HG03039 (cell line): Measurements from ENCODE around the gene TRMT10C.
"Not testable (repeated sequence)": the region's sequence is repeated elsewhere in the genome, so short reads cannot be mapped to it uniquely, and the experiment has no call there.

ENCODE experiments used
- ATAC-seq: cut with Tn5 transposase; IDR thresholded peaks from one replicate; pipeline ENCODE4 v1.9.1; 2021; ENCODE audit warnings: mild to moderate bottlenecking, moderate library complexity; ENCODE audit not compliant: unreplicated experiment

TRMT10C gene

DNA sequence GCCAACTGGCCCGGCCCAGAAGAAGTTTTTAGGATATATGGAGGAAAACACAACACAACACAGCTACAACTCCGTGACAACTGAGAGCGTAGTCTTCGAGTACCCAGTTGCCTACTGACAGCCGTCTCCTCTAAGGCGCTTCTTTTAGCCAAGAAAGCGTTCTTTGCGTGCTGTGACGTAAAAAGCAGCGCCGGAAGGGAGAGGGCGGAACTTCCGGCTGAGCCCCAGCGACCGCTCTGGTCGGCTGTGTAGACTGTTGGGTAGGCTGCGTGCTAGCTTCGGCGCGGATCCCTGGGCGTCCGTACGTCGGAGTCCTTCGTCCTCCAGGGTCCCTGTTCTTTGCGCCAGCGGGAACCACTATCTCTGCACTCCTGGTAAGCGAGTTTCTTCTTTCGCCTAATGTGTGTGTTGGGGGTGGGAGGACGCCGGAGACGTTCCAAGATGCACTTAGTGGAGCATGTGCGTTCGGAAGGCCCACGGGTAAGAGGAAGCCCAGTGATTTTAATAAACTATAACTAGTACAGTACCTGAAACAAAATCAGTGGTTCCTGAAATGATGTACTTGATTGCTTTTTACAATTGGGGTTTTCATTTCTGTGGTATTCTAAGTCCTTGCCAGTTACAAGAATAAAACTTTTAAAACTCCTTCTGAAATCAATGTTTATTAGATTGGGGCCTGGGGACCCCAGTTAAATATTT lies at the start of gene TRMT10C:
TRMT10C (plus strand) TSS at position 239 of the 699 bp plus-strand sequence. CDS start 2,914 bp downstream, outside the sequence.
- ATAC-seq = peak; percentile 99

GRCh38 chr3:101512396-101512645 lies 49.3 kb upstream of the TRMT10C start:
- peak; percentile 31 for ATAC-seq

DNA sequence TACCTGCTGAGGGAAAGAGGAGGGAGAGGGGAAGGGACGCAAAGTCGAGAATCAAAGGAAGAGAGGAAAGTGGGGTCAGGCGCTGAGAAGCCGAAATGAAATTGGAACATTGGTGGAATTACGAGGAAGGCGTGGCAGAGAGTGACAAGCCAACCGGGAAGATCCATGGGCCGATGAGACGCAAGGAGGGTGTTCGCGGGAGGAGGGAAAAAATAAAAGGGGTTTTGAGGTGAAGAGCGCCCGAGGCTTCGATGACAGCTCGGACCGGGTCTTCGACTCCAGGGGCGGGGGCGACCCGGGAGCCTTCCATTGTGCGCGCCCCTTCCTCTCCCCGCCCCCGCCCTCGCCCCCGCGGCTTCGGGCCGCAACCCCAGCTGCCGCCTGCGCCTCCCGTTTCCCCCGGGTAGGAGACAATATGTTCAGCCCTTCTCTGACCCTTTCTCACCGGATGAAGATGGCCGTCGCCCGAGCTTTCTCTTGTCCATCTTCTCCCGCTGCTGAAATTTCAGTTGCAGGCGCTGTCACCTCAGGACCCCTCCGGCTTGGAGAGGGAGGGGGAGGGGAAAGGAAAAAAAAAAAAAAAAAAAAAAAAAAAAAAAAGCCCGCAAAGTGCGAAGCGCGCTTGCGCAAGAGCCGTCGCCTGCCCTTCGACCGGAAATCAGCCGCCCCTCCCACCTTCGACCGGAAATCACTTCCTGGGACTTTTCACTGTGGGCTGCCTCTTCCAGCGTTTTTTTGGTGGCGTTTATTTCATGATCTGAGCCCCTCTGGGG lies 48.8 kb upstream of the TRMT10C start, which contains the start of gene SENP7:
SENP7 (minus strand) TSS at position 567 of the 773 bp plus-strand sequence; CDS start at position 485, 82 bp downstream.
- peak; percentile 38 for ATAC-seq

DNA sequence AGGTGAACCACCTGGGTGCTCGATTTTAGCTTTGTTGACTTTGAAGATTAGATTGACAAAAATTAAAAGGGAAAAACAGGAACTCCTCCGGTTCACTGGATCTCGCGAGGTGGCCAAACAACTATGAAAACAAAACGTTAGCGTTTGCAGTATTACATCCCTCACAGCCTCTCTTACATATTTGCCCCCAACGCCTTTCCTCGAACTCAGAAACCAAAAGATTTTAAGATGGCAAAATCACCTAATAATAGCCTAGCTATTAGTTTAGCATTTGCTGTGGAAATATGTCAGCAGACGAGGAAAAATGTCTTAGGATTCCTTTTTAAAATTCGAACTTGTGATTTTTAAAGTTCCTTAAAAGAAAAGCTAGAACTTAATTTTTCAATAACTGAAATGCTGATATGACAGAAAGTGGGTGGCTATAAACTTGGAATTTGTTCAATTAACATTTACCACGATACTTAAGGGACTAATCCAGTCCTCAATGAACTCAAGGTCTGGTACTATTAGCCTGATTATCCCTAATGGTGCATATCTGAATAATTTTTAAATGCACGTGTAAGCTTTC lies 48.2 kb upstream of the TRMT10C start:
- ATAC-seq = peak; percentile 13

GRCh38 chr3:101518421-101518871 lies 43.2 kb upstream of the TRMT10C start:
- ATAC-seq = peak; percentile 97

GRCh38 chr3:101519685-101520365 lies 41.8 kb upstream of the TRMT10C start:
- no peak for ATAC-seq

GRCh38 chr3:101521211-101521701 lies 40.4 kb upstream of the TRMT10C start:
- ATAC-seq = no peak

DNA sequence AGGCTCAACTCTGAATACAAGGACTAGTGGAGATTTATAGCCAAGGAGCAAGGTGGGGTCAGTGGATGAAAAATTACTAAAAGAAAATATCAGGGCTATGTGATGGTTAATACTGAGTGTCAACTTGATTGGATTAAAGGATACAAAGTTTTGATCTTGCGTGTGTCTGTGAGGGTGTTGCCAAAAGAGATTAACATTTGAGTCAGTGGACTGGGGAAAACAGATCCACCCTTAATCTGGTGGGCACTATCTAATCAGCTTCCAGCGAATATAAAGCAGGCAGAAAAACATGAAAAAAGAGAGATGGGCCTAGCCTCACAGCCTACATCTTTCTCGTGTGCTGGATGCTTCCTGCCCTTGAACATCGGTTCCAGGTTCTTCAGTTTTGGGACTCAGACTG lies 34.2 kb upstream of the TRMT10C start:
- ATAC-seq = no peak

GRCh38 chr3:101527906-101528305 lies 33.8 kb upstream of the TRMT10C start:
- no peak for ATAC-seq

DNA sequence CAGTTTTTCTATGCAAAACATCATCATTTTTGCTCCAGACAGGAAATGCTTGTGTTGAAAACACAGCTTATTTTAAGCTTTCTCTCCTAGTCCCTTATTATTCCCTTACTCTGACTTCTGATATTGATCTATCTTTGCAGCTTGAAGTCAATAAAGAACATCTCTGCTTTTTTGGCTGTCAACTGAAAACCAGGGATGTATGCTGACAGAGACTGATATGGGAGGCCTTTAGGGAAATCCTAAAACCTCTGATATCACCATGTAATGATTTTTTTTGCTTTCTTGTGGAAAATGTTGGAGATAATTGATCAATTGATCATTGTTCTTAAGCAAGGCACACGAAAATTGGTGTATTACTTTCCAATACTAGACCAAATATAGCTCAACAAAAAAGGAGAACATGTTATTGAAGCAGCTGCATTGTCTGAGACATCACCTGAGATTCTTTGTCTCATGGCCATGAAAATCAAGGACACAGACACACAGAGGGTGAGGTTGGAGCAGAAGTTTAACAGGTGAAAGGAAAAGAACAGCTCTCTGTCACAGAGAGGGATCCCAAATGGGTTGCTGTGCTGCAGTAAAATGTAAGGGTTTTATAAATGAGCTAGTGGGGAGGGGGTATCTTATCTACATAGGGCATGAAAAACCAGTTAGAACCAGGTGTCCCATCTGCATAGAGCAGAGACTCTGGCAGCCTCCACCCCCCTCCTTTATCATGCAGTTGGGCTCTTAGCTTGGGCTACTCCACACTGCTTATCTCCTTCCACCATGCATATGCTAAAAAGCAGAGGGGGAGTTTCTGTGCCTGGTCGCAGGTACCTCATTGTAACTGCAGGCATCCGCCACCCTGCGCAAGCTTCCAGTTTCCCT lies 31.6 kb upstream of the TRMT10C start:
- ATAC-seq = no peak

- no peak for ATAC-seq
These were observed 31.0 kb upstream of the TRMT10C start for GRCh38 chr3:101530686-101531047.

DNA sequence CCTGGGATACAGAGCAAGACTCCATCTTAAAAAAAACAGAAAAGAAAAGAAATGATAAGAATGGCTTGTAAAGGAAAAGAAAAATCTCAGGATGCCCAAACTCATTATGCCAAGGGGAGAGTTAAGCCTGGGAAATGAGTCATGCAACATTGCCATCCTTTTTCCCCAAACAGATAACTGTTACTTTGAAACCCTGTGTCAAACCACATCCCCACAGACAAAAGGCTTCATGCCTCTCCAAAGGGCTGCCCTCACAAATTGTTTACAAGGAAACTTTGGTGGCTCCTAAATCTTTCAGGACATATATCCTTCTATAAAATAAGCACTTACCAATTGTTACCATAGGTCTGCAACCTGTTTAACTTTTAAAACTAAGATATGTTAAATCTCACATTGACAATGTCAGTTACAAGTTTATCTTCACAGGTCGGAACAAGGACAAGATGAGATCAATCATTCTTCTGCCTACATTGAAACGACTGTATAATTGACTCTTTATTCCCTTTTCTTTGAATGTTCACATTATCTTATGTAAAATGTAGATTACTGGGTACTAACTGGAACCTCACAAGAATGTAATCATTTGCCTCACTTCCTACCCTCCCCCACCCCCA lies 30.1 kb upstream of the TRMT10C start:
- ATAC-seq = no peak

DNA sequence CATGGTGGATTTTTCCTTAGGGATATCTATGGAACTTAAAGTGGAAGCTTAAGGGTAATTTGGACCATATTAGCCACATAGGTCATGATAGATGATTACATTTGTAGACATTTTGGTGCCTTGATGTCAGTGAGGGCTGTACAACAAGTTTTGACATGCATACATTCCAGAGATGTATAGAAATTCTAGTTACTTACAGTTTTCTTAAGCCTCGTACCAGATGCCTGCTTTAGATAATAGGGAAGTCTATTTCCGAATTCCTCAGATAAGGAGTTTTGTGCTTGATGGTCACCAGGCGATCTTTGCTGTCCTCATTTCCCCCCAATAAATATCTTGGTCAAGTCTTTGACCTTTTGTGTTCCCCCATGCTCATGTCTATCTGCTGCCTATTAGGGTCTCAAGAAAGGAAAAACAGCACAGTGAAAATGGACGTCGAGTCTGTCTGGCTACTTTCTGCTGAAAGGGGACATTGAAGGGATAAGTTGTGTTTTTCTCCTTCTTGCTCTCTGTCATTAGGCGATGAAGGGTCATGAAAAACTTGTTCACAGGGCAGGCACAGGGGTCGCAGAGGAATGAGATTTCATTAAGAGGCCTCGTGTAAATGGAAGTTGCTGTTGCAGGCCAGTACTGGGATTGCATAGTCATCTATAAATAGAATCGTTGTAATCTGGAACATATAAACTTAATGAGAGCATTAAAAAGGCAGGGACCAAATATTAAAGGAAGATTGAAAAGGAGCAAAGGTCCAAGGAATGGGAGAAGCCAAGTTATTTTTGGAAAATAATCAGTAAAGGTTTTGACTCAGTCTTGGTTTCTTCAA lies 28.7 kb upstream of the TRMT10C start:
- ATAC-seq = no peak

DNA sequence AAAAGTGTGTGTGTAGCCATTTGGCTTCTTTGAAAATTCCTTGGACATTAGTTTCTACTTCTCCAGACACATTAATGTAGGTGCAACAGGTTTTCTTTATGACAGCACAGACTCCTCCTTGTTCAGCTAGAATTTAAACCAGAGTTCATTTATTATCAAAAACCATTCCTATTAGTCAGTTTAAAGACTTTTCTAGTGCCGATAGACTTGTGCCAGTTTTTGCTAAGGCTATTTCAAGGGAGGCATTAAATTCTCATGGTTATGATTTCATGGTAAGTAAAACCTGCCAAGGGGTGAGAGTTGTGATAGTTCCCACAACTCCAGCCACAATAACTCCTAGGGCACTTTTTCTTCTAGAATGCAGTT lies 28.1 kb upstream of the TRMT10C start:
- ATAC-seq = no peak

DNA sequence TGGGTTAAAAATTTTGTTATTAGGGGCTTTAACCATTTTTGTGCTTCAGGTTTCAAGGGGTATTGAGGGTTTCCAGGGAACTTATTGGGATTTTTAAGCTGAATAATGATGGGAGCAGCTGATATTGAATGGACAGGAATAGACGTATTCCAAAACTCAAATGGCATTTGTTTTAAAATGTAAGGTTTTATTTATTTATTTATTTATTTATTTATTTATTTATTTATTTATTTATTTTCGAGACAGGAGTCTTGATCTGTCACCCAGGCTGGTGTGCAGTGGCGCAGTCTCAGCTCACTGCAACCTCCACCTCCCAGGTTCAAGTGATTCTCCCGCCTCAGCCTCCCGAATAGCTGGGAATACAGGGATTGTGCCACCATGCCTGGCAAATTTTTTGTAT lies 26.4 kb upstream of the TRMT10C start:
- ATAC-seq = no peak

- ATAC-seq = no peak
These were observed 25.4 kb upstream of the TRMT10C start for GRCh38 chr3:101536266-101536665.

DNA sequence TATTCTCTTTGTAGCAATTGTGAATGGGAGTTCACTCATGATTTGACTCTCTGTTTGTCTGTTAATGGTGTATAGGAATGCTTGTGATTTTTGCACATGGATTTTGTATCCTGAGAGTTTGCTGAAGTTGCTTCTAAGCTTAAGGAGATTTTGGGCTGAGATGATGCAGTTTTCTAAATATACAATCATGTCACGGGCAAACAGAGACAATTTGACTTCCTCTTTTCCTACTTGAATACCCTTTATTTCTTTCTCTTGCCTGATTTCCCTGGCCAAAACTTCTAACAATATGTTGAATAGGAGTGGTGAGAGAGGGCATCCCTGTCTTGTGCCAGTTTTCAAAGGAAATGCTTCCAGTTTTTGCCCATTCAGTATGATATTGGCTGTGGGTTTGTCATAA lies 24.7 kb upstream of the TRMT10C start:
- ATAC-seq = not testable (repeated sequence)

- ATAC-seq = no peak
These were observed 18.7 kb upstream of the TRMT10C start for GRCh38 chr3:101542957-101543356.

- ATAC-seq = no peak
These were observed 17.4 kb upstream of the TRMT10C start for GRCh38 chr3:101544161-101544850.
